ENCODE data around the gene NRAP. TPM values are rescaled to one million over a fixed set of nuclear protein-coding genes. Genes with fewer than 3 reads are reported as not detected.

NRAP gene
- total RNA-seq, 2 donors from 2014 or later = not detected

DNA sequence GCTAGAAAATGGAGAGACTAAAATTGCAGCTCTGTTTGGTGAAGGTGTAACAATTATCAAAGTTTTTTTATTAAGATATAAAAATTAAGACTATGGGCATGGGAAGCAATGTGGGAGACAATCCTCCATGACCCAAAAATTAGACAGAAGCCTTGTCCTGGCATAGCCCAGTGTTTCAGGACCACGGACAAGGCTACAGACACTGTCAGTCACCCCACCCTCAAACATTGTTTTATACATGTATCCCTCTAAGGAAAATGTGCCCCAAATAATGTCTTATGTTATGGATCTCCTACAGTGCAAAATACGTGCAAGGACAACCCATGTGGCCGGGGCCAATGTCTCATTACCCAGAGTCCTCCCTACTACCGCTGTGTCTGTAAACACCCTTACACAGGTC, 87.0 kb downstream of the NRAP start:
- Histone ChIP-seq H3K9me3 (no peaks in the 10 kb centered on the region), H3K27me3 (no peaks in the 10 kb centered on the region), H3K36me3 (replicated peaks in 1 of 2; ENCODE audit: insufficient read depth in 1 of 2, low read depth in 2 of 2) (no peaks in the 10 kb centered on the region), H3K27ac (no peak overlapping the region), H3K4me3 (no peak overlapping the region), H3K4me1 (no peaks in the 10 kb centered on the region)
- TF ChIP-seq CTCF (IDR thresholded peaks at IDR 0.05) (no peak), POLR2A (IDR thresholded peaks at IDR 0.05) (no peak)
- DNase-seq (no peak), ATAC-seq (no peak)
- 82 to 86% methylated on average over 4 of the region's 4 CpGs for WGBS, 2 donors
- intact Hi-C loops (cut with DNase I) = no loop called here

DNA sequence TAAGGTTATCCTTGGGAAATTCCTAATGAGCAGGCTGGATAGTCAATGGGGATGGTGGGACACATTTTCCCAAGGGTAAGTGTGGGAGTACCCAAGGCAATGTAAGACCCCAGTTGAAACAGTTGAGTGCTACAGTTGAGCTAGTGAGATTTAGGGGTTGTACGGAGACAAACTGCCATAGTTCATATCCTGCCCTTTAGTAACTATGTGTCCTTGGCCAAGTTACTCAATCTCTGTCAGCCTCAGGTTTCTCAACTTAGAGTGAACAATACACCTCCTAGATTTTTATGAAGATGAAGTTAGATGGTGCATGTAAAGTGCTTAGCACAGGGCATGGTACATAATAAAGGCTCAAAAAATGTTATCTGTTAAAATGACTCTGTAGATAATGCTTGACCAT, 90.5 kb downstream of the NRAP start:
- DNase-seq (no peak), ATAC-seq (no peak)
- Histone ChIP-seq H3K27me3 (no peaks in the 10 kb centered on the region), H3K4me3 (no peak overlapping the region), H3K27ac (no peak overlapping the region), H3K36me3 (replicated peaks in 1 of 2; ENCODE audit: insufficient read depth in 1 of 2, low read depth in 2 of 2) (no peaks in the 10 kb centered on the region), H3K9me3 (no peaks in the 10 kb centered on the region), H3K4me1 (no peaks in the 10 kb centered on the region)
- intact Hi-C loops (cut with DNase I) = no loop called here
- TF ChIP-seq CTCF (IDR thresholded peaks at IDR 0.05) (no peak), POLR2A (IDR thresholded peaks at IDR 0.05) (no peak)
- WGBS, 2 donors = 58 to 67% methylated on average over 1 of the region's 1 CpG

- TF ChIP-seq CTCF (IDR thresholded peaks at IDR 0.05) (no peak), POLR2A (IDR thresholded peaks at IDR 0.05) (no peak)
- H3K27ac ChIP-seq = no peak overlapping the region
- H3K4me1 ChIP-seq = no peaks in the 10 kb centered on the region
- WGBS, 2 donors = 38 to 39% methylated on average over 10 to 11 of the region's 11 CpGs
- no peaks in the 10 kb centered on the region for H3K27me3 ChIP-seq
- H3K9me3 ChIP-seq = no peaks in the 10 kb centered on the region
- ATAC-seq (no peak), DNase-seq (no peak)
- H3K4me3 ChIP-seq = no peak overlapping the region
- intact Hi-C loops (cut with DNase I) = no loop called here
- H3K36me3 ChIP-seq (replicated peaks in 1 of 2; ENCODE audit: insufficient read depth in 1 of 2, low read depth in 2 of 2) = no peaks in the 10 kb centered on the region
These were observed 91.1 kb downstream of the NRAP start for GRCh38 chr10:113572520-113573290.

GRCh38 chr10:113569576-113569975, 94.3 kb downstream of the NRAP start:
- DNase-seq = no peak
- Histone ChIP-seq H3K9me3 (no peaks in the 10 kb centered on the region), H3K36me3 (replicated peaks in 1 of 2; ENCODE audit: insufficient read depth in 1 of 2, low read depth in 2 of 2) (no peaks in the 10 kb centered on the region), H3K27me3 (no peaks in the 10 kb centered on the region), H3K4me1 (no peaks in the 10 kb centered on the region), H3K4me3 (no peak overlapping the region), H3K27ac (no peak overlapping the region)
- intact Hi-C loops (cut with DNase I) = no loop called here
- TF ChIP-seq CTCF (IDR thresholded peaks at IDR 0.05) = no peak
- no peak for TF ChIP-seq POLR2A (IDR thresholded peaks at IDR 0.05)
- ATAC-seq = no peak
- WGBS, 2 donors = 74 to 77% methylated on average over 6 to 8 of the region's 8 CpGs

GRCh38 chr10:113566888-113567287, 97.0 kb downstream of the NRAP start:
- H3K9me3 ChIP-seq = no peaks in the 10 kb centered on the region
- no peak for ATAC-seq
- no peak overlapping the region for H3K4me3 ChIP-seq
- no peaks in the 10 kb centered on the region for H3K36me3 ChIP-seq (replicated peaks in 1 of 2; ENCODE audit: insufficient read depth in 1 of 2, low read depth in 2 of 2)
- WGBS, 2 donors = 60 to 75% methylated on average over 6 of the region's 6 CpGs
- intact Hi-C loops (cut with DNase I) = no loop called here
- no peaks in the 10 kb centered on the region for H3K27me3 ChIP-seq
- DNase-seq = no peak
- TF ChIP-seq POLR2A (IDR thresholded peaks at IDR 0.05) (no peak), CTCF (IDR thresholded peaks at IDR 0.05) (no peak)
- H3K4me1 ChIP-seq = peaks cover 11% of the 10 kb centered on the region
- no peak overlapping the region for H3K27ac ChIP-seq
